ENCODE data around the gene TRAF6. TPM values are rescaled to one million over a fixed set of nuclear protein-coding genes. Genes with fewer than 3 reads are reported as not detected.

The TRAF6 gene
- total RNA-seq, 4 donors from 2014 or later, result 10.3 to 16.4 (median 12.8) TPM

DNA sequence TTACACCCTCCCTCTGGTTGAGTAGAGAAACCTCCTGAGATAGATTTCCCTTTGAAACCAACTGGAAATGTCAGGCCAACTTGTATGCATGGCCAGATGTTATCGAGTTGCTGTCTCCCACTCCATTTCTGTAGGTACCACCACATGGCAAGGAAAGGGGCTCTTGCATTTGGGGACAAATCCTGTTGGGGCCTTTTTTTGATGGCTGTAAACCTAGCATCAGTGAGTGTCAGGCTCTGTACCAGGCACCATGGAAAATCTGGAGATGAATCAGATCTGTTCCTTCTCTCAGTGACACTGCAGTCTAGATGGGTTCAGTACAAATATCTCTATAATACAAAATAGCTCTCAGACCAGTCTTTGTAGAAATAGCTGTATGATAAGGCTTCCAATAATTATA, 58.4 kb downstream of the TRAF6 start:
- peaks cover 0 to 4% (median 0%) of the 10 kb centered on the region in 4 donors for H3K27me3 ChIP-seq
- H3K36me3 ChIP-seq, result peaks cover 0 to 11% (median 0%) of the 10 kb centered on the region in 4 donors
- peaks cover 22 to 42% (median 30%) of the 10 kb centered on the region in 4 donors for H3K4me1 ChIP-seq
- TF ChIP-seq, protein P1, sequence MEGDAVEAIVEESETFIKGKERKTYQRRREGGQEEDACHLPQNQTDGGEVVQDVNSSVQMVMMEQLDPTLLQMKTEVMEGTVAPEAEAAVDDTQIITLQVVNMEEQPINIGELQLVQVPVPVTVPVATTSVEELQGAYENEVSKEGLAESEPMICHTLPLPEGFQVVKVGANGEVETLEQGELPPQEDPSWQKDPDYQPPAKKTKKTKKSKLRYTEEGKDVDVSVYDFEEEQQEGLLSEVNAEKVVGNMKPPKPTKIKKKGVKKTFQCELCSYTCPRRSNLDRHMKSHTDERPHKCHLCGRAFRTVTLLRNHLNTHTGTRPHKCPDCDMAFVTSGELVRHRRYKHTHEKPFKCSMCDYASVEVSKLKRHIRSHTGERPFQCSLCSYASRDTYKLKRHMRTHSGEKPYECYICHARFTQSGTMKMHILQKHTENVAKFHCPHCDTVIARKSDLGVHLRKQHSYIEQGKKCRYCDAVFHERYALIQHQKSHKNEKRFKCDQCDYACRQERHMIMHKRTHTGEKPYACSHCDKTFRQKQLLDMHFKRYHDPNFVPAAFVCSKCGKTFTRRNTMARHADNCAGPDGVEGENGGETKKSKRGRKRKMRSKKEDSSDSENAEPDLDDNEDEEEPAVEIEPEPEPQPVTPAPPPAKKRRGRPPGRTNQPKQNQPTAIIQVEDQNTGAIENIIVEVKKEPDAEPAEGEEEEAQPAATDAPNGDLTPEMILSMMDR (IDR thresholded peaks at IDR 0.05), result no peak
- TF ChIP-seq POLR2AphosphoS5 (IDR thresholded peaks at IDR 0.05) (no peak), POLR2A (IDR thresholded peaks at IDR 0.05; ENCODE audit: low read depth) (no peak), EP300 (IDR thresholded peaks at IDR 0.05) (no peak)
- H3K4me3 ChIP-seq, result no peak overlapping the region
- intact Hi-C loops (cut with DNase I), result no loop called here
- H3K27ac ChIP-seq (replicated peaks in 1 of 4), result no peak overlapping the region
- DNase-seq (ENCODE audit: extremely low spot score), result no peak
- 75% methylated on average over 1 of the region's 1 CpG for WGBS
- no peaks in the 10 kb centered on the region for H3K9me3 ChIP-seq

DNA sequence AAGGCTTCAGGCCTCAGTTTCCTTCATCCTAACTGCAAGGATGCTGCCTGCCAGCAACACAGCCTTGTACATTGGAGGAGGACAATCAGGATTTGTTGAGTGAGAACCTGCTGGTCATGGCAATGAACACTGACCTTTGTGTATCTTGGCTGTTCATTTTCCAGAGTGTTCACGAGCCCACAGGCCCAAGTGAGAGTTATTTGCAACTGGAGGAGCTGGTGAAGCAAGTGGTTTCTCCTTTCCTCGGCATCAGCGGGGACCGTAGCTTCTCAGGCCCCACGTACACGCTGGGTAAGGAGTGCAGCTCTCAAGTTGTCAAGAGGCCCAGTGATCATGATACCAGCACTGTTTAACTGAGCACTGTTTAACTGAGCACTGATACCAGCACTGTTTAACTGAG, 59.0 kb downstream of the TRAF6 start:
- no peak overlapping the region for H3K27ac ChIP-seq (replicated peaks in 1 of 4)
- peaks cover 0 to 4% (median 0%) of the 10 kb centered on the region in 4 donors for H3K27me3 ChIP-seq
- TF ChIP-seq, protein P1 (IDR thresholded peaks at IDR 0.05), result no peak
- TF ChIP-seq POLR2AphosphoS5 (IDR thresholded peaks at IDR 0.05) (no peak), EP300 (IDR thresholded peaks at IDR 0.05) (no peak), POLR2A (IDR thresholded peaks at IDR 0.05; ENCODE audit: low read depth) (no peak)
- no peaks in the 10 kb centered on the region for H3K9me3 ChIP-seq
- H3K36me3 ChIP-seq, result peaks cover 0 to 11% (median 0%) of the 10 kb centered on the region in 4 donors
- no peak for DNase-seq (ENCODE audit: extremely low spot score)
- H3K4me3 ChIP-seq, result no peak overlapping the region
- intact Hi-C loops (cut with DNase I), result no loop called here
- WGBS, result 94% methylated on average over 6 of the region's 6 CpGs
- H3K4me1 ChIP-seq, result peaks cover 20 to 36% (median 24%) of the 10 kb centered on the region in 4 donors

GRCh38 chr11:36450110-36450572, 59.9 kb downstream of the TRAF6 start:
- TF ChIP-seq POLR2A (IDR thresholded peaks at IDR 0.05; ENCODE audit: low read depth) (no peak), EP300 (IDR thresholded peaks at IDR 0.05) (no peak), POLR2AphosphoS5 (IDR thresholded peaks at IDR 0.05) (no peak)
- TF ChIP-seq, protein P1 (IDR thresholded peaks at IDR 0.05), result no peak
- no peaks in the 10 kb centered on the region for H3K27me3 ChIP-seq
- peaks cover 0 to 11% (median 0%) of the 10 kb centered on the region in 4 donors for H3K36me3 ChIP-seq
- no peak for DNase-seq (ENCODE audit: extremely low spot score)
- H3K27ac ChIP-seq (replicated peaks in 1 of 4), result peak overlapping the region in 1 of 4 donors; percentile 18
- H3K4me3 ChIP-seq, result peak overlapping the region in 3 of 4 donors; percentile 10 to 38 (median 37)
- 44% methylated on average over 3 of the region's 3 CpGs for WGBS
- H3K9me3 ChIP-seq, result no peaks in the 10 kb centered on the region
- peaks cover 17 to 27% (median 19%) of the 10 kb centered on the region in 4 donors for H3K4me1 ChIP-seq
- intact Hi-C loops (cut with DNase I), result no loop called here

DNA sequence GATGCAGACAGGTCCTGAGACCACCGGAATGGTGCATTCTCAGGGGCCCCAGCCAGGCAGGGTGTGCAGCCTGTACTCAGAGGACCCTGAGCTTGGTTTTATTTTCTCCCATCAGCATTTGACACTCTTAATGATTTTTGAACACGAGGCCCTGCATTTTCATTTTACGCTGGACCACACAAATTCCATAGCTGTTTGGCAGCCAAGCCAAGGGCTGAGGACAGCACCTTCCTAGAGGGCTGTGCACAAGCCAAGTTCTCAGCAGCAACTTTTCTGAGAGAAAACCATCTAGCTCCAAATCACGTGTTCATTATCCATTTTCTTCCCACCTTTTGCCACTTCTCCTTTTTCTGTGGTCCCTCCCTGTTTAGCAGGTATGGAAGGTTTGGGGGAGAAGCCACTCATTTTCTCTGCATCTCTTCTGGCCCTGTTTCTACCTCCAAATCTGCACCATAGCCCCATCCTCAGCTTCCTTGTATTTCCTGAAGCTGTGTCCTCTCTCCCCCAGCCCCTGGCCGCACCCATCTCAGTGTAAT, 60.4 kb downstream of the TRAF6 start:
- DNase-seq (ENCODE audit: extremely low spot score), result no peak
- WGBS, result 75% methylated on average over 5 of the region's 5 CpGs
- Histone ChIP-seq H3K27ac (replicated peaks in 1 of 4) (no peak overlapping the region), H3K9me3 (no peaks in the 10 kb centered on the region), H3K36me3 (peaks cover 0 to 11% (median 0%) of the 10 kb centered on the region in 4 donors), H3K4me3 (peak overlapping the region in 3 of 4 donors; percentile 10 to 38 (median 37)), H3K27me3 (no peaks in the 10 kb centered on the region), H3K4me1 (peaks cover 15 to 24% (median 16%) of the 10 kb centered on the region in 4 donors)
- intact Hi-C loops (cut with DNase I), result no loop called here
- TF ChIP-seq POLR2A (IDR thresholded peaks at IDR 0.05; ENCODE audit: low read depth) (no peak), EP300 (IDR thresholded peaks at IDR 0.05) (no peak), POLR2AphosphoS5 (IDR thresholded peaks at IDR 0.05) (no peak)
- TF ChIP-seq, protein P1 (IDR thresholded peaks at IDR 0.05), result no peak
